HUES64 (cell line): ENCODE results near the gene GRIP2. TPM values are rescaled to one million over a fixed set of nuclear protein-coding genes. Genes with fewer than 3 reads are reported as not detected.

Experiments used
- H3K27ac ChIP-seq: 2 replicates; pipeline ENCODE4 v1.7.0; 2013; ENCODE audit warnings: low read depth, low read length, inconsistent platforms
- H3K27me3 ChIP-seq: 2 replicates; pipeline ENCODE4 v1.6.1; 2013; ENCODE audit warnings: mild to moderate bottlenecking, low read length; ENCODE audit not compliant: insufficient read depth
- H3K36me3 ChIP-seq: 2 replicates; pipeline ENCODE4 v1.6.1; 2013; ENCODE audit warnings: mild to moderate bottlenecking, low read length; ENCODE audit not compliant: insufficient read depth
- H3K4me1 ChIP-seq: 2 replicates; pipeline ENCODE4 v1.6.1; 2013; ENCODE audit warnings: mild to moderate bottlenecking, low read length, moderate library complexity; ENCODE audit not compliant: insufficient read depth
- H3K4me3 ChIP-seq: 2 replicates; pipeline ENCODE4 v1.5.1; 2013; ENCODE audit warnings: mild to moderate bottlenecking, low read length, moderate library complexity
- H3K9ac ChIP-seq: 2 replicates; pipeline ENCODE4 v1.6.1; 2013; ENCODE audit warnings: mild to moderate bottlenecking, low read depth, low read length
- H3K9me3 ChIP-seq: 2 replicates; pipeline ENCODE4 v1.6.1; 2013; ENCODE audit warnings: low read depth, low read length; ENCODE audit not compliant: insufficient read depth
- WGBS: fragments of 150-250, 120-280 bp; methylation state at CpG from one replicate; pipeline ENCODE4 v1.1.7; 2013; ENCODE audit warnings: missing lambda C conversion rate; 5-methylcytosine and 5-hydroxymethylcytosine counted together
- polyA plus RNA-seq, 2 experiments: library from polyadenylated mRNA; stranded (reverse); fragments of 50-300 nt; gene quantifications; one replicate each; pipeline ENCODE4 v1.2.3, GENCODE V29; 2013

The GRIP2 gene
- 0.80 TPM for polyA plus RNA-seq (2013, experiment 1 of 2)
- 1.4 TPM for polyA plus RNA-seq (2013, experiment 2 of 2)

- no peak within 1 kb of the TSS for H3K27ac ChIP-seq
- peaks cover 6% of the 10 kb centered on the region for H3K4me1 ChIP-seq
- WGBS: 82% methylated on average over 12 of the region's 14 CpGs
- no peaks in the 10 kb centered on the region for H3K27me3 ChIP-seq
- H3K9ac ChIP-seq: no peak within 1 kb of the TSS
- H3K9me3 ChIP-seq: no peaks in the 10 kb centered on the region
- H3K4me3 ChIP-seq: no peak within 1 kb of the TSS
- H3K36me3 ChIP-seq: no peaks in the 10 kb centered on the region
Observed at GRCh38 chr3:14539742-14540491, at the start of gene GRIP2. Gene GRIP2 (minus strand): TSS chr3:14540342. CDS start chr3:14540308, 34 bp downstream.

- Histone ChIP-seq H3K4me1 (peaks cover 4% of the 10 kb centered on the region; the same call in 1 of the 2 replicates), H3K9me3 (no peaks in the 10 kb centered on the region), H3K27ac (no peak overlapping the region), H3K36me3 (no peaks in the 10 kb centered on the region), H3K4me3 (no peak overlapping the region), H3K9ac (no peak overlapping the region), H3K27me3 (no peaks in the 10 kb centered on the region)
- 88% methylated on average over 6 of the region's 6 CpGs for WGBS
Observed at GRCh38 chr3:14588425-14589112, 48.4 kb upstream of the GRIP2 start.

GRCh38 chr3:14587740-14588360 is 47.7 kb upstream of the GRIP2 start:
- Histone ChIP-seq H3K27me3 (no peaks in the 10 kb centered on the region), H3K36me3 (no peaks in the 10 kb centered on the region), H3K4me3 (no peak overlapping the region), H3K9me3 (no peaks in the 10 kb centered on the region), H3K4me1 (peaks cover 4% of the 10 kb centered on the region; the same call in 1 of the 2 replicates), H3K9ac (no peak overlapping the region), H3K27ac (no peak overlapping the region)
- 93% methylated on average over 4 of the region's 4 CpGs for WGBS

- no peaks in the 10 kb centered on the region for H3K9me3 ChIP-seq
- H3K27ac ChIP-seq: no peak overlapping the region
- H3K9ac ChIP-seq: no peak overlapping the region
- H3K27me3 ChIP-seq: no peaks in the 10 kb centered on the region
- 85% methylated on average over 2 of the region's 2 CpGs for WGBS
- no peaks in the 10 kb centered on the region for H3K36me3 ChIP-seq
- H3K4me3 ChIP-seq: no peak overlapping the region
- H3K4me1 ChIP-seq: peaks cover 8% of the 10 kb centered on the region
Observed at GRCh38 chr3:14586611-14587010, 46.5 kb upstream of the GRIP2 start.

- no peaks in the 10 kb centered on the region for H3K36me3 ChIP-seq
- H3K9ac ChIP-seq: no peak overlapping the region
- H3K27me3 ChIP-seq: no peaks in the 10 kb centered on the region
- H3K4me3 ChIP-seq: no peak overlapping the region
- peaks cover 4% of the 10 kb centered on the region; the same call in 1 of the 2 replicates for H3K4me1 ChIP-seq
- 93% methylated on average over 5 of the region's 5 CpGs for WGBS
- H3K9me3 ChIP-seq: no peaks in the 10 kb centered on the region
- H3K27ac ChIP-seq: no peak overlapping the region
Observed at GRCh38 chr3:14583548-14584091, 43.5 kb upstream of the GRIP2 start.

- Histone ChIP-seq H3K4me3 (no peak overlapping the region), H3K36me3 (no peaks in the 10 kb centered on the region), H3K4me1 (peaks cover 4% of the 10 kb centered on the region; the same call in 1 of the 2 replicates), H3K9me3 (no peaks in the 10 kb centered on the region), H3K9ac (no peak overlapping the region), H3K27me3 (no peaks in the 10 kb centered on the region), H3K27ac (no peak overlapping the region)
- WGBS: 86% methylated on average over 4 of the region's 4 CpGs
Observed at GRCh38 chr3:14582045-14582410, 41.9 kb upstream of the GRIP2 start.

- Histone ChIP-seq H3K36me3 (no peaks in the 10 kb centered on the region), H3K9me3 (no peaks in the 10 kb centered on the region), H3K4me1 (peaks cover 4% of the 10 kb centered on the region; the same call in 1 of the 2 replicates), H3K9ac (no peak overlapping the region), H3K27me3 (no peaks in the 10 kb centered on the region), H3K27ac (no peak overlapping the region), H3K4me3 (no peak overlapping the region)
- WGBS: 89% methylated on average over 5 of the region's 5 CpGs
Observed at GRCh38 chr3:14581334-14582044, 41.3 kb upstream of the GRIP2 start.

- Histone ChIP-seq H3K4me3 (no peak overlapping the region), H3K4me1 (peaks cover 7% of the 10 kb centered on the region; the same call in 1 of the 2 replicates), H3K27me3 (no peaks in the 10 kb centered on the region), H3K36me3 (no peaks in the 10 kb centered on the region), H3K27ac (no peak overlapping the region), H3K9ac (no peak overlapping the region), H3K9me3 (no peaks in the 10 kb centered on the region)
- WGBS: 86% methylated on average over 5 of the region's 5 CpGs
Observed at GRCh38 chr3:14577897-14578296, 37.8 kb upstream of the GRIP2 start.

GRCh38 chr3:14576163-14576562 is 36.0 kb upstream of the GRIP2 start:
- H3K9me3 ChIP-seq: no peaks in the 10 kb centered on the region
- no peak overlapping the region for H3K4me3 ChIP-seq
- no peak overlapping the region for H3K27ac ChIP-seq
- 95% methylated on average over 9 of the region's 9 CpGs for WGBS
- 0 out of 2 replicates have a peak, but pooled peaks cover 3% of the 10 kb centered on the region for H3K4me1 ChIP-seq
- no peaks in the 10 kb centered on the region for H3K36me3 ChIP-seq
- no peak overlapping the region for H3K9ac ChIP-seq
- H3K27me3 ChIP-seq: no peaks in the 10 kb centered on the region

GRCh38 chr3:14574183-14574582 is 34.0 kb upstream of the GRIP2 start:
- Histone ChIP-seq H3K4me1 (peaks cover 9% of the 10 kb centered on the region; the same call in 1 of the 2 replicates), H3K27ac (no peak overlapping the region)

More at GRCh38 chr3:14574183-14574582, 34.0 kb upstream of the GRIP2 start:
- Histone ChIP-seq H3K4me3 (no peak overlapping the region), H3K27me3 (no peaks in the 10 kb centered on the region), H3K9ac (no peak overlapping the region), H3K36me3 (no peaks in the 10 kb centered on the region), H3K9me3 (no peaks in the 10 kb centered on the region)
- WGBS: 97% methylated on average over 27 of the region's 27 CpGs
